ENCODE results near the gene ALPK1.

Gene ALPK1

DNA sequence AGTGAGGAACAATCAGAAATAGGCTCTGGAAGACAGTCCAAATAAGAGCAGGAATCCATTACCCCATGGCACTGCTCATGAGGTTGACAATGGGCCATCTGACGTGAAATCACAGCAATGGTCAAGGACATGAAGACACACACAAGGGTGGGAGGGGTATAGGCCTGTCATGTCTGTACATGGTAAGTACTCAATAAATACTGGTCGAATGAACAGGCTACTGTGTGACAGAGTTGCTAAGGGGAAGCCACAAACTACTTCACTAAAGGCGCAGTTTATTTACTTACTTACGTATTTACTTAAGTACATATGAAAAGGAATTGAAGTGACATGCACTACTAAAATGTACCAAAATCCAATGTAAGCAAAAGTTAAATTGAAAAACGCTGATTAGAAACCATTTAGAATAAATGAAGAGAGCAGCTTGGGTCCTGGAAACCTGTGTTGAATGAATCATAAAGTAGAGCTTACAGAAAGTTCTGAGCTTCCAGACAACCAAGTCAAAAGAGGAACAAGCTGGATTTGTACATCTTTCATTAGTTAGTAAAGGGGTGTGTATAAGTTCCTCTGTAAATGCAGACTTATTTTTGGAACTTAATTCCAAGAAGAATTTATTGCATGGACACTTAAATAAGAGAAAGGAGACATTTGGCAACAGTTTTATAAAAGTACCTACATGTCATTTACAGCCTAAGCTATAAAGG is 32.7 kb downstream of the ALPK1 start:
- no peak for DNase-seq

GRCh38 chr4:112330921-112331320 is 33.8 kb downstream of the ALPK1 start:
- no peak for DNase-seq

DNA sequence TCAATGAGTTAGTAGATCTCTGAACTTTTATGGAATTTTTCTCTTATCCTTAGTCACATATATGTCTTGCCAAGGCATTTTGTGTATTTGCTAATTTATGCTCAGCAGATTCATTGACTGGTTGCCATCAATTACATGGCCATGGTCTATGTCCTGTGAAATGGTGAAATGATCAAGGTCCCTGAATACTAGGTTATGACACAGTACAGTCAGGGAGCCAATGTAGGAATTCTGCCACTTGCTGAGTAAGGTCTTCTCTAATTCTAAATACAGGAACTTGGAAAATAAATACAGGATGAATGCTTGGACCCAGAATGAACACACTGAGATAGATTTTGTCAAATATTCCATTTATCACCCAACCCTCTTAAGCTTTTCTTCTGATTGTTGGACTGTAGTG is 35.2 kb downstream of the ALPK1 start:
- DNase-seq: no peak

DNA sequence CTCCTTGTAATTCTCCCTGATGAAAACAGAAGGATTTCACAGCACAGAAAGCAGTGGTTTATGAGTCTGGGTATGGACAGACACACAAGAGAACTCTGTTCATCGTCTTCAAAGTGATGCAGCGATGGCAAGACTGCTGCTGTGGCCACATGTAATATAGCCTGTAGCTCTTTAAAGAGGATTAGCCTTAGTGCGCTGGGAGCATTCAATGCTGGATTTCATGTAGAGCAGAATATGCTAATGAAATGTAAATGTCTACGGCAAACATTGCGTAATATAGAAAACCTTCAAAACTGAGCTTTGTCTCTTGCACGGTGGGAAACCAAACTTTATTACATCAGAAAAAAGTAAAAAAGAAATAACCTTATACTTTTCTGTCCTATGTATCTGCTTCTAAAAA is 42.9 kb downstream of the ALPK1 start:
- no peak for DNase-seq

DNA sequence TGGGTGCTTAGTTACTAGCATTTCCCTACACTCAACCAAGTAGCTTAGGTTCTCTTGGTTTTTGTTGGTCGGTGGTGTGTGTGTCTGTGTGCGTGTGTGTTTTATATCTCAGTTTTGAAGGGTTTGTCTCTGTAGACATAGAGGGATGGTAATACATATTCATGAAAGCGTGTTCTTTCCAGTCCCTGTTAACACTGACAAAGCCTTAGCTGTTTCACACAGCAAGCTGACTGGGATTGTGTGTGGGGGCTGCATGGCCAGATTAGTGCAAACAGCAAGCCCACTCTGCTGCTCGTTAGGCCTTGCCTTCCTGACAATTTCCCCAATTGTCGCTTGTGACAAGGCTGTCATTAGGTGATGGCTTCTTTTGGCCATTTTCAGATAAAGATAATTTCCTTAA is 43.9 kb downstream of the ALPK1 start:
- no peak for DNase-seq

DNA sequence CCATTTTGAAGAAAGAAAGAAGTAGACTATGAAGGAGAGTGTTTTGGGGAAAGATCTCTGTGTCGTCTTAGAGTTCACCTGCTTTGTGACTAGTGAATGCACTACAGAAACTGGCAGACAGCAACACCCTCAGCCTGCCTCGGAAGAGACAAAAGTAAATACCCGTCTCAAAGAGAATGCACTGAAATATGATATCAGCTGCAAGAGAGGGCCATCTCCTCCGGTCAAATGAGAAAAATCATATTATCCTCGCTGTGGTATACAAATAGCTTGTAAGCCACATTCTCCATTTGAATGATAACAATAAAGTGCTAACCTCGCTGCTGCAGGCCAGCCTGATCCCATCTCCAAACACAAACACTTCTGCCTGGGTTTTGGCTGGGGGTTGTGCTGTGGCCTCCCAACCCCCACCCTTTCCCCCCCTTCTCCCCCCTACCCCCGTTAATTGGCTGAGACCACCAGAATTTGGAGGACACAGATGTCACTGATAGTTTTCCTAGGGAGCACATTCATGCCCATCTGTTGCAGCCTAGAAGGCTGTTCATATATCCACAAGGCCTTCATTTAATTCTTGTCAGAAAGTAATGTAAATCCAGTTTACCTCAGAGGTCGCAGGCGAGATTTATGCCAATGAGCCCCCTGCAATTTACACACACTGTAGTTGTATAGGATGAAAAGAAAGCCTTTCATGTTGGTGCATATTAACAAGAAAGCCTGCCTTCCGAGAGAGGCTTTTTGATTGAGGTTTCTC is 46.3 kb downstream of the ALPK1 start:
- DNase-seq: no peak

DNA sequence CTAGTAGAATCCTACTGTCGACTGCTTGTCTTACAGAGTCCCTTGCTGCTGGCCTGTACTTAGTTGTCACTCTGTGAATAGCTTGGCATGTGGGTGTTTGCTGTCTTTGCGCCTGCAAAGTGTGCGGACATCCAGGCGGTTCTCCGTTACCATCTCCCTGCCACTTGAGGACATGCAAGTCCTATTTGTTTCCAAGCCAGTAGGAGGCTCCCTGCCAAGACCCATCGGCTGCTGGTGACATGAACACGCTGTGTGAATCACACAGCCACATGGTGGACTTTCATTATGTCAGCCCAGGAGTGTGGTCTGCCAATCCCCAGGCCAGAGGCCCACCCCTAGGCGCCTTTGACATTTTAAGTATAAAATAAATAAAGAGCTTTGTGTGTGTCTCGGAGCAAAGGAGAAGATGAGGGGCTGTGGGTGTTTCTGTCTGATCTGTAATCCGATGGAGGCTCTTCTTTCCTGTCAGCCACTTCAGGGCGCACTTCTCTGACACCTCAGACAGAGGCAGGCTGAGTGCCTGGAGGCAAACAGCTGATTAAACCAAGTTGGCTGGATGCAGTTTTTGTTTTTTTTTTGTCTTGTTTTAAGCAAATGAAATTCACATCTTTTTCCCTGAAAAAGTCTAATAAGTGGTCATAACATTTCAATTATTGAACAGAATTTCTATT is 51.5 kb downstream of the ALPK1 start:
- DNase-seq: no peak

DNA sequence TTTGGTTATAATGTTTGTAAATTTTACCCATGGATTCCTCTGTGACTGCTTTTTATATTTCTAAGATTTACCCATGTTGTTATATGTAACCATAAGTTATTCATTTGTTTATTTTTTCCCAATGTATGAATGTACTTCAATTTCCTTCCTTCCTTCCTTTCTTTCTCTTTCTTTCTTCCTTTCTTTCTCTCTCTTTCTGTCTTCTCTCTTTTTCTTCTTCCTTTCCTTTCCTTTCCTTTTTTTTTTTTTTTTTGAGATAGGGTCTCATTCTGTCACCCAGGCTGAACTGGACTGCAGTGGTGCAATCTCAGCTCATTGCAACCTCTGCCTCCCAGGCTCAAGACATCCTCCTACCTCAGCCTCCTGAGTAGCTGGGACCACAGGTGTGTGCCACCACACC is 55.6 kb downstream of the ALPK1 start:
- no peak for DNase-seq

- DNase-seq: no peak
Observed at GRCh38 chr4:112355662-112356061, 58.5 kb downstream of the ALPK1 start.

DNA sequence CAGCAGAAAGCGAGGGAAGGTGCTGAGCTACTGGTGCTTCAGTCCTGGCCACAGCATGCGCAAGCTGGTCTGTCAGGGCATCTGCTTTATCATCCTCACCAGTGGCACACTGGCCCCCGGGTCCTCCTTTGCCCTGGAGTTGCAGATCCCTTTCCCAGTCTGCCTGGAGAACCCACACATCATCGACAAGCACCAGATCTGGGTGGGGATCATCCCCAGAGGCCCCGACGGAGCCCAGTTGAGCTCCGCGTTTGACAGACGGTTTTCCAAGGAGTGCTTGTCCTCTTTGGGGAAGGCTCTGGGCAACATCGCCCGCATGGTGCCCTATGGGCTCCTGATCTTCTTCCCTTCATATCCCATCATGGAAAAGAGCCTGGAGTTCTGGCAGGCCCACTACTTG is 60.3 kb downstream of the ALPK1 start:
- DNase-seq: no peak

DNA sequence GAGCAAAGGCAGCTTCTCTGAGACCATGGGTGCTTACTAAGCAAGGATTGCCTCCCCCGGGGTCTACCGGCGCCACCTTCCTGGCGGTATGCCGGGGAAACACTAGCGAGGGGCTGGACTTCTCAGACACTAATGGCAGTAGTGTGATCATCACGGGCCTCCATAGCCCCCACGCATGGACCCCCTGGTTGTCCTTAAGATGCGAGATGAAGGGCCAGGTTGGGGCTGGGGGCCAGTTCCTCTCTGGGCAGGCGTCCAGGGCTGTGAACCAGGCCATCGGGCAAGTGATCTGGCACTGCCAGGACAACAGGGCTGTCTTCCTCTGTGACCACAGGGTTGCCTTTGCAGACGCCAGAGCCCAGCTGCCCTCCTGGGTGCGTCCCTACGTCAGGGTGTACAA is 60.7 kb downstream of the ALPK1 start:
- no peak for DNase-seq

GRCh38 chr4:112358415-112358814 is 61.2 kb downstream of the ALPK1 start:
- no peak for DNase-seq

DNA sequence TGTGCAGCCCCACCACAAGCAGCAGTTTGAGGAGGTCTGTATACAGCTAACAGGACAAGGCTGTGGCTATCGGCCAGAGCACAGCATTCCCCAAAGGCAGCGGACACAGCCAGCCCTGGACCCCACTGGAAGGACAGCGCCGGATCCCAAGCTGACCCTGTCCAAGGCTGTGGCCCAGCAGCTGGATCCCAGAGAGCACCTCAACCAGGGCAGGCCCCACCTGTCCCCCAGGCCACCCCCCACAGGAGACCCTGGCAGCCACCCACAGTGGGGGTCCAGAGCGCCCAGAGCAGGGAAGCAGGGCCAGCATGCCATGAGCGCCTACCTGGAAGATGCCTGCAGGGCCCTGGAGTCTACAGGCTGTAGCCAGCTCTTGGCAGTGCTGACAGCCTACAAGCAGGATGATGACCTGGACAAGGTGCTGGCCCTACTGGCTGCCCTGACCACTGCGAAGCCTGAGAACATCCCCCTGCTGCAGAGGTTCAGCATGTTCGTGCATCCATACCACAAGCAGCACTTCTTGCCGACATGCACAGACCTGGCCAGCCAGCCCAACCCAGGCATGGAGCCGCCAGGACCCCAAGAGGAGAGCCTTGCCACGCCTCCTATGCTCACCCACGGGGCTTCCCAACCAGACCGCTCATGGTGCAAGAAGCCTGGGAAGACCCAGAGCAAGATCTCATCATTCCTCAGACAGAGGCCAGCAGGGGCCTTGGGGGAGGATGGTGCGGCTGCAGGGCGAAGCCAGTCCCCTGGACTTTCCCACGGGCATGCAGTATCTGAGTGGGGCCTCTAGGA is 62.0 kb downstream of the ALPK1 start:
- DNase-seq: no peak

DNA sequence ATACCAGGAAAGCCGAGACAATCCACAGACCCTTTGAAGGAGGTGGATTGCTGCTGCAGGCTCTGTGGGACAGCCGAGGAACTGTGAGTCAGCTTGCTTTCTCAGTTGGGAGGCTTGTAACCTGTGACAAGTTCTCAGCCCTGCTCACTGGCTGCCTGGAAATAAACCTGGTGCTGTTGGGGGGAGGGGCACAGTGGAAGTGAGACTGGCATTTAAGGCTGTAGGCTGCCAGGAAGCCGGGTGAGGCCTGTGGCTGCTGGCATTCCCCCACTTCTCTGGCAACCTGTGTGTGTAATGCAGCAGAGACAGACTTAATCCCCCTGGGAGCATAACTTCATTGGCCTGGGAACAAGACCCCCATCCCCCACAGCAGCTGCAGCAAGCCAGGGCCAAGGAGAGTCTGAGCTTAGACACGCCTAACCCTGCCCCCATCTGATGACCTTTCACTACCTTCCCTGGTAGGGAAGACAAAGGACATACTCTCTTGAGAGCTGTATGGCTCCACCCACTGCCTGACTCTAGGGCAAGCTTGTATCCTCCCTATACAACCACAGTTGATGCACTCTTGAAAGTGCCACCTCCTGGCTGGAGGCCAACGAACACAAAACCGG is 64.1 kb downstream of the ALPK1 start:
- DNase-seq: peak; percentile 8

- DNase-seq: no peak
Observed at GRCh38 chr4:112370466-112370865, 73.3 kb downstream of the ALPK1 start.

DNA sequence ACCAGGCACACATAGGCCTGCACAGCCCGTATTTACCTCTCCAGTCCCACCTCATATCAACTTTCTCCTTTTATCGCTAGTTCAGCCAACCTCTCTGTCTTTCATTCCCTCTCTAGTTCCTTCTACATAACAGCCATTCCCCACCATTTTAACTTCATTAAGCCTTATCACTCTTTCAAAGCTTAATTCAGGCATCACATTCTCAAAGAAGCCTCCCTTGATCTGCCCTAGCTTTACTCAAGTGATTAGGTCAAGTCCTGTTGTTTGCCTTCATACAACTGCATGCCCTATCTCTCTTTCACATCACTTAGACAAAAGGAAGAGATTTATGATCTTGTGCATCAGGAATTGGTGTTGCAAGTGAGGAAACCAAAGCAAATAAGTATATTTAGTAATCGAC is 74.2 kb downstream of the ALPK1 start:
- DNase-seq: no peak

DNA sequence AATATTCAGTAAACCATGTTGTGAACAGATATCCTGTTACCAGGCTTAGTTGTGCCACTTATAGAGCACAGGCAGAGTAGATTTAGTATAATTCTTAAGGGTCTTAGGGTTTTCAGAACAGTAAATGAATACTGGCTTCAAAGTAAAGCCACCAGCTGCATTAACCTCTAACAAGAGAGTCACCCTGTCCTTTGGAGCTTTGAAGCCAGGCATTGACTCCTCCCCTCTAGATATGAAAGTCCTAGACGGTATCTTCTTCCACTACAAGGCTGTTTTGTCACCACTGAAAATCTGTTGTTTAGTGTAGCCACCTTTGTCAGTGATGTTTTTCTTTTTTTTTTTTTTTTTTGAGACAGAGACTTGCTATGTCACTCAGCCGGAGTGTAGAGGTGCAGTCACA is 77.7 kb downstream of the ALPK1 start:
- DNase-seq: no peak

DNA sequence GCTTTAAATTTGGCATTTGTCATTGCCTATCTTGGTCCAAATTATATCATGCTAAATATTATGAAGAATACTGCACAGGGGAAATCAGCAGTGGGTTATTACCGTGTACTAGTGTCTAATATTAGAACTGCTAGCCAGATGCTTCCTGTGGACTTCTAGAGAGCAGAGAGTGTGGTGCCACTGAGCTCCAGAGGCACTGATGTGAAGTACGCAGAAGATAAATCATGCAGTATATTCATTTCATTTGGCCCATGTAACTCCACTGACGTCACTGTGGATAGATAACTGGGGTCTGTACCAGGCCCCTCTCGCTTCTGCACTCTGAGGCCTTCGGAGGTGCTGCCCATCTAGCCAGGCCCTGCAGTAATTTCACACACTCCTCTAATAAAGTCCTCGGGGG is 80.0 kb downstream of the ALPK1 start:
- DNase-seq: no peak

DNA sequence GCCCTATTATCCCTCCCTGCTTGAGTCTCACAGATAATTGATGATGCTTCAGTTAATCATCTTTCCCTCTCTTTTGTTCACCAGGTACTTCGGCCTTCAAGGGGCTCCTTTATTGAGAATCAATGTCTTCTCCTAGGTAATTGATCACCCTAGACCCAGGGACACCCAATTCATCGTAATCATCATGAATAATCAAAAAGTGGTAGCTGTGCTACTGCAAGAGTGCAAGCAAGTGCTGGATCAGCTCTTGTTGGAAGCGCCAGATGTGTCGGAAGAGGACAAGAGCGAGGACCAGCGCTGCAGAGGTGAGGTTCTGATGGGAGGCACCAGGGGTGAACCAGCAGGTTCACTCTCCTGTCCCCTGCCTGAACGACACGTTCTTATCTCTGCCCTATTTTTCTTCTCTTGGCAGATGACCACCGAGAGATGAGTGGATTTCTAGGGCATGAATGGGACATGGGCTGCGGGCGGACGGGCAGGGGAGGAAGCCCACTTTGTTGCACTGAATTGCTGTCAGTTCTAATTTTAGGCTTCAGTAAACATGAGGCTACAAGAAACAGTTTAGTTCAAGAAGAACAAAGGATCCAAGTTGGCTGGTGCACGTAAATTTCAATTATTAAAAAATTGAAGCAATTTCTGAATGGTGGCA is 80.5 kb downstream of the ALPK1 start:
- DNase-seq: no peak

GRCh38 chr4:112378243-112378620 is 81.1 kb downstream of the ALPK1 start:
- no peak for DNase-seq

GRCh38 chr4:112378858-112379257 is 81.7 kb downstream of the ALPK1 start:
- no peak for DNase-seq

- DNase-seq: no peak
Observed at GRCh38 chr4:112379306-112379705, 82.1 kb downstream of the ALPK1 start.
